GM19238 (cell line): ENCODE results near the gene XPNPEP1.

Experiments
- DNase-seq: peaks from one replicate; pipeline ENCODE4 v3.0.0; 2011; ENCODE audit warnings: low spot score; ENCODE audit not compliant: insufficient read length

Gene XPNPEP1

DNA sequence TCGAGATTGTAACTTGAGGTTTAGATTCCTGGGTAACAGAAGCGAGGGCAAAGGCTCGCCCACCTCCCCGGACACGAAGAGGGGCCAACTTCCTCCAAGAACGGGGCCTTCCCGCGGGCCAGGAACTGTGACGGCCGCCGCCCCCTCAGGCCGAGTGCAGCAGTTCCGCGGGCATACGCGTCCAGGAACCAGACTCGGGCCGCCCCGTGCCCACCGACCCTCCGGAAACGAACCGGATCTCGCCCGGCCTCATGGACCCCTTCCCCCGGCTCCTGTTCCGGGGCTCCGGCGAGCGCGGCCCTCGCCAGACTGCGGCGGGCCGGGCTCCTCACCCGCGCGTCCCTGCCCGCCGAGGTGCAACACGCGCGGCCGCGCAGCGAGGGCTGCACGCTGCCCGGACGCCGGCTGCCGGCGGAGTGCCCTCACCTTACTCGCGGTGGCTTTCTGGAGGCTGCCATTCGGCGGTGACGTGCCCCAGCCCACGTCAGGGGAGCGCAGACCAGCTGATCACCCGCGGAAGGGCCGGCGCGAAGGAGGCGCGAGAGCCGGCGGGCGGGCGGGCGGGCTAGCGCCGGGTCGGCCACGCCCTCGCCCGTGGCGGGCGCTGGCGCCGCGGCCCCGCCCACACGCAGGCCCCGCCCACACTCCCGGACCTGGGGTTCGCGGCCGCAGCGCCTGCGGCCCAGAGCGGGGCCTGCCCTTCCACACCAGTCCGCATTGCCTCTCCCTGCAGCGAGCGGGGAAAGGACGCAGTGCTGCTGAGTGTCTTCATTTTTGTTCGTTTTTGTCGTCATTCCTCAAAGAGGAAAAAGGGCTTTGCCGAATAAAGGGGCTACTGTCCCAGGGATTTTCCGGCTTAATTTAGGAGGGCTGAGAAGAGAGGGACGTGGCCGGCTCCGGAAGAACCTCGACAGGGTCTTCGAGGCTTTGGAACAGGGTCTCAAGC is at the start of gene XPNPEP1:
Gene XPNPEP1, minus strand, starts transcription at position 536 of the 946 bp plus-strand sequence. Its CDS starts 78 bp downstream, at position 458.
- DNase-seq = peak; percentile 91

DNA sequence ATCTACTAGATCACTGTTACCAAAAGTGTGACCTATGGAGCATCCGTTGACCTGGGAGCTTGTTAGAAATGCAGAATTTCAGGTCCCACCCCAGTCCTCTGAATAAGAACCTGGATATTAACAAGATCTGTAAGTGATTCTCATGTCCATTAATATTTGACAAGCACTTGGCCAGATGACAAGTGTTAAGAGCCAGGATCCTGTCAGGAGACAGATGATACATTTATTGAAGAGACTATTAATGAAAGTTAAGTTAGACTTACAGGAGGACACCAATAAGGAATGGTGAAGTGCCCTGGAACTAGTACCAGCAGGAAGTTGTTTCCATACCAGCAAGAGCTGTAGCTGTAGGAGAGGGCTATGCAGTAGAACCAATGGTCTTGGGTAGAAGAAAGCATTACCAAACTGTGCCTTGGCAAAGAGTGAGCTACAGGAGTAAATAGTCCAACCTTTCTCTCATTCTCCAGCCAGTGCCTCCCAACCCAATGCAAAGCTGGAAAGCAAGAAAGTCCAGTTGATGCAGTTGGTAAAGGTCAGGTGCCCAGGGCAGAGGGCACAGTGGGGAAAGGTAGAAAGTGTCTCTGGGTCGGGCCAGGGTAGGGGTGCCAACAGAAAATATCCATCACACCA is 49.2 kb upstream of the XPNPEP1 start:
- DNase-seq = no peak

DNA sequence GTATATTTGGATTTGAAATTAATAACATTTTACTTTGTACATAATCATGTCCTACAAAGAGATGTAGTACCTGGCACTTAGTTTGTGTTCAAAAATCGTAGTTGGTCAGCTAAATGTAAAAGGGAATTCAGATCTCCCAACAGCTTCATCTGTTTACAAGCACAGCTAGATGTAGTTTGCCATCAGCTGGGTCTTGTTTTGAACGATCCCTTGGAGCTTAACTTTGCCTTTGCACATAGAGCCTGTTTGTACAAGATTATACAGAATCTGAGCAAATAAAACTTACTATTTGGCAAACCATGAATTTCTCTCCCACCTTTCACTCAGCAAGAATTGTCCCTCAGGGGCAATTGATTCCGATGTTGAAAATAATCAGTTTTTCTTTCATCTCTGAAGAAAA is 48.3 kb upstream of the XPNPEP1 start:
- DNase-seq = no peak

DNA sequence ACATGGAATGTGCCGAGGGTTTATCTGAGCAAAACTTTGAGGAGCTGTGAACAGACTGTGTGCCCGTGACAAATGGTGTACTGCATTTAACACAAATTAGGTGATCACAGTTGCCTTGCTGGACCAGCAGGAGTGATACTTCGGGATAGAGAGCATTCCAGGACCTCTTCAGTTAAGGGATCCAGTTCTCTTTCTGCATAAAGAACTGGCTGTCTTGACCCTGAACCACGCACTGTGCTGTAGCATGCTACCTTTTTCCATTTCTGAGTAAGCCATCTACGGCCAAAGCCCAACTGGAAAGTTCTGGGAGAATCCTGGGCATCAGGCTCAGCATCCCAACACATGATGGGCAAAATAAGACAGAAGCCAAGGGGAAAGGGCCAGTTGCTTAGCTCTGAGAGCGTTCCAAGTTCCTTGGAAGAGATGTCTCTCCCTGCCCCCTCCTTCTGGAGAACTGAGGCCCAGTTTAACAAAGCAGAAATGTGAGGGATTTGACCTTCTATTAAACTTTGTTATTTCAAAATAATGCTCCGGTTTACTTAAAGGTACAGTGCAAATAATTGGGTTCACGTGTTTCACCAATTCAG is 46.5 kb upstream of the XPNPEP1 start:
- DNase-seq = no peak

DNA sequence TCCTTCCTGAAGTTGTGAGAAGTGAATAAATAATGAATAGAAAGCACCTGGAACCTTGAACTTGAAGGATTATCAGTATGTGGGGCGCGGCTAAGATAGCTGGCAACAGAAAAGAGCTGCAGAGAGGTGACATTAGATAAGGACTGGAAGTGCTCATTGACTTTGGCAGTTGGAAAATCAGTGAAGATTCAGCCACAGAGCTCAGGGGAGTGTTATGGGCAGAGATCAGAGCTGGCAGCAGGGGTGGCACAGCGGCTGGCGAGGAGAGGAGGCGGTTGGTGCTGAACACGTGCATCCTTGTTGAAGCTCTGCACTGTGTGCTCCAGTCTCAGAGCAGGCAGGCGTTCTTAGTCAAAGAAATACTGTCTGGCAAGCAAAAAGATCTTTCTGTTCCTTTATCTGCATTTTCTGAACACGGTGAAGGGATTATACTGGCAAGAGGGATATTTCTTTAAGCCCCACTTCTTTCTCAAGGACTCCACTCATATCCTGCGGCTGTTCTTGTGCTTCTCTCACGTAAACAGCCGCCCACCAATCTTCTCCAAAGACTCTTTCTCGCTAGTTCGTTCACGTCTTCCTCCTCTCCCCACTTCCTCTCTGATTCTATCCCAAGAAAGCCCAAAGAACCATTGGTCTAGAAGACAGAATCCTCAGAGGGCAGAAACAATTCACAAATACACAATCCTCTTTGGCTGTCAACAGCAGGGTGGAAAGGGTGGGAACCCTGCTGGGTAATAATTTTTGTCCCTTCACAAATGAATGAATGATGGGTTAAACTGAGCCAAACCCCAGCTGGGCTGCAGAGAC is 45.8 kb upstream of the XPNPEP1 start:
- DNase-seq = no peak

DNA sequence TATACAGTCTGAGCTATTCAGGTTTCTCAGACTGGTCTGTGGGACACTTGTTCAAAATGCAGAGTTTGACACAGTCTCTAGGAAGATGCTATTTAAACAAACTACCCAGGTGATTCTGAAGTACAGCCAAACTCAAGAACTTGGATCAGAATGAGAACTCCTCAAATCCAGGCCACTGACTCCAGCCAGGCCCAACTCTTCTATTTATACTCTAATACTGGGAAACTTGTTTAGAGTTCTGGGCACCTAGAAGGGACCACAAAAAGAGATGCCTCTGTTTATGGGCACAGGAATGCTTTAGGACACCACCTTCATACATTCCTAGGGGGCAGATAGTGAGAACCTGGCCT is 44.4 kb upstream of the XPNPEP1 start:
- no peak for DNase-seq

DNA sequence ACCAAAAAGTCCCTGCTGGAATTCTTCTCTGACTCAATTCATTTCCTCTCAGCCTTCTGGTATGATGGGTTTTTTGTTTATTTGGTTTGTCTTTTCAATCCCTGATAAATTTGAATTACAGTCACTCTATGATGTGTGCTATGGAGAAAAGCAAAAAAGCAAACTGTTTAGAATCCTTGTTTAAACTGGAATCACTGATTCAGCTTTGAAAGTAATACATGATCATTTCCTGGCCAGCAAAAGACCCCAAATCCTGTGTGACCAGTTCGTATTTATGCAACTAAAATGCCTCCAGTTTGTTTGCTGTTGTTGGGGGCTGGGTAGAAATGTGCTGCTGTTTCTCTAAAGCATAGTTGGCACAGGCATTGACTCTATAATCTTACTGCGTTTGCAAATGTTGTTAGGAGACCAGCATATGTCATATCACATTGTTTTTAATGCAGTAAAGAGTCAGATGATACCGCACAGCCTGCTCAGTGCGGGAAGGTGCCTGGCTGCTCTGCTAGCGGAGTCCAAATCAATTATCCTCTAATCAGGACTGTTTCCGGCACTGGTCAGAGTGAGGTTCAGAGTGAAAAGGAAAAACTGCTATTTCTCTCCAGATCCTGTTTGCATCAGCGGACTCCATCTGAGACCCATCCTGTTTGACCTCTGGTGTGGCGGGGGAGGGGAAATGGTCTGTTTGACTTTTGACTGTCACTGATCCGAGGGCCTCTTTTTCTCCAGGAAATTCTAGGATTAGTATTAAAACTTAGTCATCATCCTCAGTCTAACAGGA is 43.8 kb upstream of the XPNPEP1 start:
- no peak for DNase-seq

DNA sequence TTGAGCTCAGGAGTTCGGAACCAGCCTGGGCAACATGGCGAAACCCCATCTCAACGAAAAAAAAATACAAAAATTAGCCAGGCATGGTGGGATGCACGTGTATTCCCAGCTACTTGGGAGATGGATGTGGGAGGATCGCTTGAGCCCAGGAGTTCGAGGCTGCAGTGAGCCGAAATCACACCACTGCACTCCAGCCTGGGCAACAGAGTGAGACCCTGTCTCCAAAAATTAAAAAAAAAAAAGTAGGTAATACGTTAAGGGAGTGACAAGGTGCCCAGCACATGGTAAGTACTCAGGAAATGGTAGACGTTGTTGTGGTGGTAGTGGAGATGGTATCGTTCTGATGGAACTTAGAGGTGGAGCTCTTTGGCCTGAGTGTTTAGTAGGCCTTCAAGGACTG is 41.0 kb upstream of the XPNPEP1 start:
- no peak for DNase-seq

DNA sequence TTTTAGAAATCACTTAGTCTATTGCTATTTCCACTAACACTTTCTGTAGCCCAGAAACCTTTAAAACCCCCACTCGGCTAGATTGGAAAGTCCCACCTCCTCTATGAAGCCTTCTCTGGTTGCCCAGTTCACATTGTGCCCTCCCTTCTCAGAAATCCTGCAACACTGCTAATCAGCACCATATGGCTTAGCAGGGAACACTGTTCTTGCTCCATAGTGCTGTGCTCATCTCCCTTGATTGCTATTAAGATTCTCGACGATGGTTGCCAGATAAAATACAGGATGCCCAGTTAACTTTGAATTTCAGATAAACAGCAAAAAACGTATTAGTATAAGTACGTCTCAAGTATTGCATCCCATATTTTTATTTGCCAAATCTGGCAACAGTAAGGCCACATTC is 40.1 kb upstream of the XPNPEP1 start:
- DNase-seq = no peak

DNA sequence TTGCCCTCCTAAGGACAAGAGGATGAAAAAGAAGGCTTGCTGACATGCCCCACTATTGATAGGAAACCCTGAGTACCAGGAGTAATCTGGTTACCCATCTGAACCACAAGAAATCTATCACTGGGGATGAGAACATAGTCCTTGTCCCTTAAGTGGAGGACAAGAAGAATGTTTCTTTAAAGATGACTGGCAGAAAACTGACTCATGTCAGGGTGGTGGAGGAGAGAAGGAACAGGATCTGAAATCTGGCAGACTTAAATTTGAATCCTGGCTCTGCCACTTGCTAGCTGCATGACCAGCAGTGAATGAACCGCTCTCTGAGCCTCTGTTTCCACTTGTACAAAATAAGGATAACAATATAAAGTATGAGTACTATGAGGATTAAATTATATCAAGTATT is 38.9 kb upstream of the XPNPEP1 start:
- no peak for DNase-seq

DNA sequence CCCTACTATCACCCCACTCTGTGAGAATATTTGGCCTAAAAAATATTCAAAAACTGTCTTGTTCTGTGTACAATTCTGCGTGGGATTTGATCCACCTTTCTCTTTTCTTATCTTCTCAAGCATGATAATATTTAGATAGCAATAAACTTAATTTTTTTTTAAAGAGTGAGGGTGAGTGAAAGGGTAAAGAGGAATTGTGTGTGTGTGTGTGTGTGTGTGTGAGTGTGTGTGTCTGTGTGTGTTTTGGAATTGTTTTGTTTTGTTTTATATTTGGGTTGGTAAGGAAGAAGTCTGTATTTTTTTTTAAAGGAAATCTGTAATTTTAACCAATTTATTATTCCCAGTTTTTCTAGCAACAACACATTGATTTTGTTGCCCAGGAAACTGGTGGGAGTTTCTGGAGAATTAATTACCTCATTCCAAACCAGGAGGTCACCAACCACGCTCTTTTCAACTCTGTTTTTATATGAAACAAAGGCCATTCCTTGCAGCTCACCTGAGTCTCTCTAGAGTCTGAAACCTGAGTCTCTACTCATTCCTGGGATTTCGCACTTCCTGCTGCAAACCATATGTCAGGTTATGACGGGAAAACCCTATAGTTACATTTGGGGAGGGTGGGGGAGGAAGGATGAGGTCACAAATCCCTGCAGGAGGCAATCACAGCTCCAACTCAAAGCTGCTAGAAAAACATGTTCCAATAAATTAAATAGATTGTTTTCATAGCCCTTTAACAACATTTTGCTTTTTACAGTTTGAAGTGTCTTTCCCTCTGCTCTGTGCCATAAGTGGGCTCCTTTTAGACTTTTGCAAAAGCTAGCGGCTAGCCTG is 38.1 kb upstream of the XPNPEP1 start:
- no peak for DNase-seq

DNA sequence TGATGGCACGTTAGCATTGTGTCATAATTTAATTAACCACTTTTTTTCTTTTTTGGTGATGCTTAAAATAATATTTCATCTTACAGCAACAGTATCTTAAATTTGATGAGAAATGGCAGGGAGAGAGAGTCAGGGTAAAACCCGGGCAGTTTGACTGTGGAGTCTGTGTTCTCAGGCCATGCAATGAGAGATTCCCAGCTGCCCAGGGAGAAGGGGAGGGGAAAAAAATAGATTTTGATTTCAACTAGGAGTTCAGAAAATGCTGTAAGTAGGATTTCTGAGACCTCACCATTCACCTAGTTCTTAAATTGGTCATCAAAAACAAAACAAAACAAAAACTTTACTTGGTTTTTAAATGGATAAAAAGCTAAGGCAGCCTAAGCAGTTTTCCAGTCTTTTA is 37.4 kb upstream of the XPNPEP1 start:
- DNase-seq = no peak

DNA sequence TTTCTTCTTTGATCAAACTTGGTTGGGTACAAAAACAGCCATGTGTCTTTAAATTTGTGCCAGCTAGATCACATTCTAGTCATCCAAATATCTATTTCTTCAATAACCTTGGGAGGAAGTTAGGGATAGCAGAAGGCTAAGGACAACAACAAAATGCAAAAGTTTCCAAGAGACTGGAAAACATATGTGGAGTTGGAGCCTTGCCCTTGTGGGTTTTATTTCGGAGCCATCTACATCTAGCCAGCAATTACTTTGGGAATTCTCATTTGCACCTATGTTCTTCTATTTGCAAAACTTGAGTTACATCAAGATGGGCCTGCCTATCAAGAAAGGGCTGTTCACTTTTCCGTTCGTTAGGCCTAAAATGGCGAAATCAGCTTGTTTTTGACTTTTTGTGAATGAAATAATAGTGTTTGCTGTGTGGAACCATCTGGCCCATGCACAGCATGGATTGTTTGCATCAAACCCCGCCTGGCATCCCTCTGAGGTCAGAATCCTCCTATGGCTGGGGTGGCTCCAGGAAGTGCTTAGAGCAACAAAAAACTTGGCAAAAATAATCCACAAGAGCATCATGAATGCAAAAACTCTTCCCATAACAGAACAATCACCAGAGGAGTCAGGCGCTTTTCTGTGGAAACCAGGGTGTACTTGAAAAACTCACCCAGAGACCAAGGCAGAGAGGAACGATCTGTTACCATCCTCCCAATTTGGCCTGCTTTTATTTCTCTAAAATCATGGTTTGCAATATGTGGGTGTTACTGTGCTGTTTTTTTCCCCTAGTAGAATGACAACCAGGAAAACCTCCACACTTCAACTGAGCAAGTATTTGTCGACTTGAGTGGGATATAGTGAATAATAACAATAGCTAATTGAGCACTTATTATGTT is 36.2 kb upstream of the XPNPEP1 start:
- DNase-seq = no peak

DNA sequence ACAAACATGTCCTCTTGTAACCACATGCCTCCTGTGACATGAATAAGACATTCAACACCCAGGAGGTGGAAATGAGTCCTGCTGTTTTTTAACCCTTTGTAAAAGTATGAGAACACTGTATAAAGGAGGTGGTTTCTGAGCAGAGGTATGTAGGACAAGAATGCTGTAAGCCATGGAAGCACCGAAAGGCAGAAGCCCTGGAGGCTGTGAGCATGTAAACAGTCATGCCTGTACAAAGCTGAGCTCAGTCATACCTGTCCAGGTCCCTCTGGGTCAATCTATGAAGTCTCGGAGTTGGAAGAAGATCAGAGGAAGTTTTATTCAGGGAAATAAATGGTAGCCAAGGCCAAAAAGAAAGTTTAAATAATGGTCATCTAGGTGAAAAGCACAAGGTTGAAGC is 34.7 kb upstream of the XPNPEP1 start:
- no peak for DNase-seq

DNA sequence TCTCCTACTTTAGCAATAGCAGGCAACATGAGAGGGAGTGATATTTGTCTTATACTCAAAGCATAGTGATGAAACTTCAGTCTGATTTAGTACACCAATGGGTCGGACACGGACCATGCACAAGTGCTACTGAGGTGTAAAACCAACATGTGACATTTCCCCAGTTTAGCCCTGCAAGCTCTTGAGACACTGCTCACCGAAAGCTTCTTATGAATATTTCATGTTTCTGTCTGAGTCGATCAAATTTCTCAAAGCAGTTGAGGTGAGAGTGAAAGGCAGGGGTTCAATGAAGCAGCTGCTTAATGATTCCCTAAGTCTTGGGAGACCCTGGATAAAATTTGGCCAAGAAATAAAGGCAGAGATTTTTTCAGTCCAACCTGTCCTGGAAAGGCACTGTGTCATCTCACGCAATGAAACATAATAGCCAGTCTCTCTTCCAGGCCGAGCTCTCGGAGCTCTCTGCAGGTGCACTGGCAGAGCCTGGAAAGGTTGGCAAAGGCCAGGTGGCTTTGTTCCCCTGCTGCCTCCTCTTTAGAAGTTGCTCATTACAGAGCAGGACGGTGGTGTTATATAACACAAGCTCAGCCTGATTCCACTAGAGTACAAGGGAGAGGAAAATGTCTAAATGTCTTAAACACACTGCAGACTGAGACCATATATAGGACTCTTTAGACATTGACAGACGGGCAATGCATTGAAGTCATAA is 33.9 kb upstream of the XPNPEP1 start:
- peak; percentile 32 for DNase-seq

DNA sequence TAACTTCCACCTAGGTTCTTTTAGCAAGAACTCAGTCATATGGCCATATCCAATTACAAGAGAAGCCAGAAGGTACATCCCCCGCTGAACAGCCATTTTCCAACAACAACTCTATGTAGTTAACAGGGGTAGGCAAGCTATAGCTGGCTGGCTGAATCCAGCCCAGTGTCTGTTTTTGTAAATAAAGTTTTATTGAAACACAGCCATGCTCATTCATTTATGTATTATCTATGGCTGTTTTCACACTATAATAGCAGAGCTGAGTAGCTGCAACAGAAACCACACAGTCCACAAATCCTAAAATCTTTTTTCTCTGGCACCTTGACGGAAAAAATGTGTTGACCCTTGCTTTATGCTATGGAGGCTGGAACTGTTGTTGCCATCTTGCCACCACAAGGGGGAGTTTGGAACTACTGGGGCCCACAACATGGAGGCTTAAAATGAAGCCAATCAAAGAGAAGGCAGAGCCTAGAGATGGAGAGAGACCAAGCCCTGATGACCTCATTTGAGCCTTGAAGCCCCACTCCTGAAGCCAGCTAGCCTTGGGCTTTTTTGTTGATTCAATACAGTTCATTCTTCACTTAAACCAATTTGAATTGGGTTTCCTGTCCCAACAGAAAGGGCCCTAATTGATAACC is 33.3 kb upstream of the XPNPEP1 start:
- DNase-seq = peak; percentile 56

DNA sequence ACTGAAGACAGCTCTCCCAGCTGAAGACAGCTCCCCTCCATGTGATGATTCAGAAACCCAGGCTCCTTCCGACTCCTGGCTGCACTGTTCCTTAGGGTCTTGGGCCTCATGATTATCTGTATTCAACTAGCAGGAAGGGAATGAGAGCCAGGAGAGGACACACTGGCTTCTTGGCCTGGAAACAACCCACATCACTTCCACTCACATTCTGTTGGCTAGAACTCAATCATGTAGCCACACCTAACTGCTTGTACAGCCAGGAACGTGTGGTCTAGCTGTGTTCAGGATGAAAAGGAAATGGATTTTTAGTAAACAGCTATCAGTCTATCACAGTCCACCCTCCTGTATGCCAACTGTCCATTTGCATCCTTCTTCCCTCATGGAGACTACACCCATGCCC is 30.5 kb upstream of the XPNPEP1 start:
- DNase-seq = no peak

DNA sequence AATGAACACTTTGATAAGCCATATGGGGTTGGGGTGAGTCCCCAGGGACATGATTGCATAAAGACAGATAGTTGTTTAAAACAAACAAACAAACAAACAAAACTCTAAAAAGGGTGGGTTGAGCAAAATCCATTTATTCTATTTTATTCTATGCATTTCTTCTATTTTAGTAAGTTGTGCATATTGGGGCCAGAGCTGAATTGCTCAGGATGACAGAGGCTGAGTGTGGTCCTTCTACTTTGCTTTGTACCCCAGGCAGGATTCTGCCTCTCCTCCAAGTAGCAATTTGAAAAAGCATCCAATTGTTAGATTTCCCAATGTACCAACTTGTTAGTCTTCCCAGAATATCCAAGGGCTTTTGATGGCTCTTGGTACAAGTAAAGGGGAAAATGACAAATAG is 29.2 kb upstream of the XPNPEP1 start:
- DNase-seq = no peak
